KG1 (cell line): Measurements from ENCODE around the gene NRXN3.

Experiments used
- DNase-seq: peaks from one replicate; lab custom pipeline; 2025; lab: John Stamatoyannopoulos, UW

Gene NRXN3

GRCh38 chr14:79699206-79699605, 1529.0 kb downstream of the NRXN3 start:
- no peak for DNase-seq

- no peak for DNase-seq
Measured at GRCh38 chr14:79701371-79701770, 1531.2 kb downstream of the NRXN3 start.

DNA sequence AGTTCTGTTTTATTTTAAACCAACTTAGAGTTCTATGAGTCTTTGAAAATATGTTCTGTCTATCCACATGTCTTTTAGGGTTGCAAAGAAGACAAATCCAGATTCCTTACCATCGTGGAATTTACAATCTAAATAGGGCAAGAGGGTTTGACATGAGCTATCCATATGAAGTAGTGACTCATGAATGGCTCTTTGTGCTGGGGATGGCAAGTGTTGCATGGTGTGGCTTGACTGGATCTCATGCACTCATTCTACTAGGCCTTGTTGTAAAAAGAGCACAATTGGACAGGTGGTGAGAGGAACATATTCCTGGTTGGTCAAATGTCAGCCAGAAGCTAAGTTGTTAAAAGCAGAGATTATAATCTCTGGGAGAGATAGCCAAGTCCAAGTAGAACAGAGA, 1532.0 kb downstream of the NRXN3 start:
- no peak for DNase-seq

DNA sequence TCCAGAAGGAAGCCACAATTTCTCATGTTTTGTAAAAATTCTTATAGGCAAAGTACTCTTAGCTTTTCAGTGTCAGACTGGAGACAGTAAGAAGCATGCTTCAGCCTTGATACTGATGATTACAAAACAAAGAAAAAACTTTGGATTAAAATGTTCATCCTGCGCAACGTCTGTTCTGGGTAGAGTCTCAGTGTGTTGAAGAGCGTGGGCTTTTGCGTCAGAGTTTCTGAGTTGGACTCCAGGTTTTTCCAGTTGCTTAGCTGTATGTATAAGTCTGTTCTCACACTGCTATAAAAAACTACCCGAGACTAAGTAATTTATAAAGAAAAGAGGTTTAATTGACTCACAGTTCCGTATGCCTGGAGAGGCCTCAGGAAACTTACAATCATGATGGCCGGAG, 1533.0 kb downstream of the NRXN3 start:
- no peak for DNase-seq

DNA sequence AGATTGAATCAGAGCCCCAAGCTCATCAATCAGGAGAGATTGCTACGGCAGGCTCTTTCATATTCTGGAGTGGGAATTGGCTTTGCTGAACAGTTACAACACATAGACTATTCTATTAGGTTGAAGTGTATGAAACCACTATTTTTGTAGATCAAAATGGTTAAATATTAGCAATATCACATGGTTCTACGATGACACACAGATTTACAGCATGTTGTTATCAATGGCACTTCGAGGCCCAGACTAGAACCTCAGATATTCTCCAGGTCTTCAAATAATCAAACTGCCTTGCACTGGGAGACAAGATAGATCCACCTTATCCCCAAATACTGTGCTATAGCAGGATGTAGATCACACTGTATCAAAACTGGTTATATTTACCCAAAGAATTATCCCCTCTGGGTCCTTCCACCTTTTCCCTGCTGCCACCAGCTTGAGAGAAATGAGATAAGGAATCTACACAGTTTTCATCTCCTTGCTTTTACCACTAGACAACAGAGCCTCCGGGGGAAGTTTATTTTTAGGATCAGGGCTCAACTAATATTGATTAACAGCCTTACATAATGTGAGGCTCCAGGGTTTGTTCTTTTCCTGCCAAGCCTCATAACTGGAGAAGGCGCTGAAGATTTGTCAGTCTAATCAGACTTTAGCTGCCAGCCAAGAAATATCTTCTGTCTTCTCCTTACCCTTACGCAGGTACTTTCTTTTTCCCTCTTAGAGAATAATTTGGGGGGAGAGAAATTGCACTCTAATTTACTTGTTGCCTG, 1534.1 kb downstream of the NRXN3 start:
- no peak for DNase-seq

GRCh38 chr14:79705126-79705894, 1535.1 kb downstream of the NRXN3 start:
- no peak for DNase-seq

GRCh38 chr14:79706382-79706781, 1536.2 kb downstream of the NRXN3 start:
- no peak for DNase-seq

- no peak for DNase-seq
Measured at GRCh38 chr14:79708426-79709388, 1538.5 kb downstream of the NRXN3 start.

DNA sequence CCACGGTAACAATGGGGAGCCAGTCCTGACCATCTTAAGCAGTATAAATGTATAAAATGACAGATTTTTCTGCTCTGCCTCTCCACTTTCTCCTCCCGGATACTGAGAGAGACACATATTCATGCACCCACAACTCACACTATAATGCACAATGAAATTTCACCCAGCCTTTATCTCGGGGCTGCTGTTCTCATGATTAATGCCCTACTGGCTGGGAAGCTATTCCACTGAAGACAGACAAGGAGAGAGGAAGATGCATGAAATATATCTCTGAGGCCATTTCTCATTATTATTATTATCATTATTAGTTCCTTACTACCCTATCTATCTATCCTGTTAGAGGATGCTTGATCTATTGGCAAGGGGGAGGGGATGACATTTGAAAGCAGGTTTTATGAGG, 1539.4 kb downstream of the NRXN3 start:
- DNase-seq, result no peak

- DNase-seq, result no peak
Measured at GRCh38 chr14:79712302-79712950, 1542.3 kb downstream of the NRXN3 start.

- no peak for DNase-seq
Measured at GRCh38 chr14:79721399-79722084, 1551.4 kb downstream of the NRXN3 start.

DNA sequence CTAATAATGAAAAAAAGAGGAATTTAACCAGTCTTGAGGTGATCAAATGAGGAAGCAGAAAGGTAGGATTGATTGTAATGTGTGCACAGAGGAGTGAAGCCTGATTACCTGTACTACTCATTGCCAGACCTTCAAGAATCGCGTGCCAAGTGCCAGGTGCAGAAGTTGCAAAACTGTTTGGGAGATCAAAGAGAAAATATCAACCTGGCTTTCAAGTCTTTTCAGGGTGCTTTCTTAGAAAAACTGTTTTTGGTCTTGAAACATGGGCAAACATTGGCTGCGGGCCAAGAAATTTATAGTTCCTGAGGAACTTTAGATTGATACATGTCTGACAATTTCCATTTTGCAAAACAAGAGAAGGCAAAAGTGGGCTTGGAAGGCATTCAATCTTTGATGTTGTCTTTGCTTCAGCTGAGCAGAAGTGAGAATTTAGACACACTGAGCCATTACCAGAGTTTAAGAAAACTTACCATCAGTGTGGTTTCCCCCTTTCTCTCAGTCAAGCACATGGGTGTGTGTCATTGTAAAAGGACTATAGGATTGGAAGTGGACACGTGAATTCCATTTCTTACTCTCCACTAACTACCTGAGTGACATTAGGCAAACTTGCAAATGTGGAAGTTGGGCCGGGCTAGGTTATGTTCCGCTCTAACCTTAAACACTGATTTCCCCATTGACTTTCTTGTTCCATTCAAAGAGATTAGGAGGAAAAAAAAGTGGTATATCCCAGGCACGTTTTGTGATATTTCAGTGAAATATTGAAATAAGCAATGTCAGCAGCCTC, 1555.0 kb downstream of the NRXN3 start:
- no peak for DNase-seq

DNA sequence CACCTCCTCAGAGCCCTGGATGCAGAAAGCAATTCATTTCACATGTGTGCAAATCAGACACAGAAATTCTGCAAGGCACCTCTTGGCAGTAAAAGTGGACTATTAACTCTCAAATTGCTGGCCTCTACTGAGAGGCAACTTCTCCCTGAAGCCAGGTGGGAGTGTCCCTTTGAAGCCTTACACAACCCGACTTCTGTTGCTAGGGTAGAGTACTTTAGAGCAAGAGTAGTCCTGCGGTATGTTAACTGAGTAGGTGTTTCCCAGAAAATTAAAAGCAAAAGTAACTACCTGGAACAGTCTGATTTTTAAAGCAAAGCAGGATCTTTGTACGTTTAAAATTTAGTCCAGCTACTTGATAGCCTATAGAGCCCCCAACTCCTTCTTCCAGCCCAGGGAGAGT, 1557.7 kb downstream of the NRXN3 start:
- no peak for DNase-seq

- DNase-seq, result no peak
Measured at GRCh38 chr14:79728331-79728730, 1558.2 kb downstream of the NRXN3 start.

GRCh38 chr14:79729731-79730130, 1559.6 kb downstream of the NRXN3 start:
- DNase-seq, result no peak

GRCh38 chr14:79730196-79730595, 1560.0 kb downstream of the NRXN3 start:
- no peak for DNase-seq

- peak; percentile 5 for DNase-seq
Measured at GRCh38 chr14:79730953-79731352, 1560.8 kb downstream of the NRXN3 start.

DNA sequence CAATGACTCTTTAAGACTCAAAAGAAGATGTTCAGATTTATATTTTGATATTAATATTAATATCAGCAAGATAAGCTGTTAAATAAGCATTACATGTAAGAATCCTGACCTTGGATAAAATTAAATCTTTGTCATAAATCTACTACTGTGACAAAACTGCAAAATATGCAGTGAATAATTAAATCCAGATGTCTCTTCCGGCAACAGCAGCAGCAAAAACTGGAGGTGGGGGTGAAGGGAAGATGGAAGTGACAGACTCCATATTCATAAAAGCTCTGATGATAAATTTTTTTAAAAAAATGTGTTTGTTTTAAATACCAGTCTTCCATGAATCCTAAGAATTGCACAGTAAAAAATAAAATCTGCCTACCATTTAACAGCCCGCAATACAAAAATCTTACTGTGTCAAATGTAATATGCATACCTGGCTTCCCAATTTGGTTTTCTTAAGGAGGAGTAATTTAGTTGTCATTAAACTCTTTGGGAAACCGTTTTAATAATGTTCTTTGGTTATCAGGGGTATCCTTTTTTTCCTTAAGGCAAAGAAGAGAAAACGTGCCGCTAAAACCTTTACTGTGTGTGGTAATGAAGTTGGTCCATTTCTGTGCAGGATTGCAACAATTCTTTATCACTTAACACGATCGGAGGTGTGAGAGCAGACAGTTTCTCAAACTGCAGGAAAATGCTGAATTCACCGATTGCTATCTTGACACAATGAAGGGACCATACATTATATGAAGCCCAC, 1562.9 kb downstream of the NRXN3 start:
- DNase-seq, result no peak

DNA sequence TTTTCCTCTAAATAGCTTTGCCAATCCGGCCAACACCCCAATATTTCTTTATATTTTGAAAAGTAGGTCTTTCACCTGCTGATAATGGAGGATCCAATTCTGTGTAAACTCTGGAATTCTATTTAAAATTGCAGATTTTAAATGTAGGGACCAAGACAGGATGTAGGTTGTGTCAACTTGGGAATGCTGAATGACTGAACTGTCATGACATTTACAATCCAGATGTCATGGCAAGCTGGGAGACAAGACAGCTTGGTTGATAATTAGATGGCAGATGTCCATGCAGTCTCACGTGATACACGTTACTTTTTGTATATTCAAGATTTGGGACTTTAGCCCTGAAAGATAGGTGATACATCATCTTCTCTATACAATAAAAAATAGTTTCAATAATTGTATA, 1564.0 kb downstream of the NRXN3 start:
- DNase-seq, result no peak

GRCh38 chr14:79734656-79735055, 1564.5 kb downstream of the NRXN3 start:
- DNase-seq, result no peak
